Right ventricle myocardium superior (tissue), 1 donor: ENCODE results near the gene UBE2E2. TPM values are rescaled to one million over a fixed set of nuclear protein-coding genes. Genes with fewer than 3 reads are reported as not detected.
"Not testable (repeated sequence)": the region's sequence is repeated elsewhere in the genome, so short reads cannot be mapped to it uniquely, and the experiment has no call there.

ENCODE experiments used
- ATAC-seq: fragments of 200-7000 bp; cut with Tn5 transposase; one replicate; pipeline ENCODE4 v1.9.1; 2020; ENCODE audit warnings: mild to moderate bottlenecking; ENCODE audit not compliant: poor library complexity
- DNase-seq: peaks from one replicate; pipeline ENCODE4 v3.0.0-alpha.2; 2020
- intact Hi-C: fragments of 100-400 bp; cut with DNase I; formaldehyde crosslinking; loops from one replicate; pipeline ENCODE4 v1.11.2; 2022
- total RNA-seq: library from RNA; stranded (reverse); fragmentation: NEBNext Ultra II Directional; extraction: Animal tissue kit (Norgen Biotek cat#: 25700); gene quantifications from one replicate; pipeline ENCODE4 v1.2.1, GENCODE V29; 2021
- donor health status: DM: no; HTN: yes; CAD: no; lungs with severe emphysema.

Gene UBE2E2
- total RNA-seq, 1 donor from 2014 or later = 37.4 TPM

DNA sequence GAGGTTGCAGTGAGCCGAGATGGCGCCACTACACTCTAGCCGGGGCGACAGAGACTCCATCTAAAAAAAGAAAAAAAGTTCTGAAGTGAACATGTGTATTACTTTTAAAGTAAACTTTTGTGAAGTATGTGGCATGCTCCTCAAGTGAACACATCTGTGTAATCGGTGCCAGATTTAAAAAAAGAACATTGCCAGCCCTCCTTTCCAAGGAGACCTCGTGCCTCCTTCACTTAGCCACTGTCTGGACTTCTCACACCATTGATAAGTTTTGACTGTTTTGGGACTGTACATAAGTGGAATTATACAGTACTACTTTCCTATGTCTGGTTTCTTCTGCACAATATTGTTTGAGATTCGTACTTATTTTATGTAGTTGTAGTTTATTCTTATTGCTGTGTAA is 140.4 kb downstream of the UBE2E2 start:
- DNase-seq = no peak
- intact Hi-C loops = no loop called here
- ATAC-seq = no peak

DNA sequence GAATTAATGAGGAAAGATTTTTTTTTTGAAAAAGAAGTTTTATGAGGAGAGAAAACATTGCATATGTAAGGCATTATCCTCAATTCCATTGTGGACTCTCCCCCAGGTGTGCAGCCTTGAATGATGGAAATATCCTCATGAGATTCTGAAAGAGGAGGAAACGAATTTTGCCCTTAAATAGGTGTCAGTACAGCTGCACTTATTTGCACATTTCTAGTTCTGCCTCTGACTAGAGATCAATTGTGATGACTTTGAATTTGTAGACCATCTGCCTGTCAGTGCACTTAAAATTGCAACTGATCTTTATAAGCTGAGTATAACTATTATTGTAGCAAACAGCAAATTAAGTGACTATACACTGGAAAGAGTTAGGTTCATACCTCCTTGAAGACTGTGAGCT is 141.8 kb downstream of the UBE2E2 start:
- ATAC-seq (no peak), DNase-seq (no peak)
- intact Hi-C loops = no loop called here

DNA sequence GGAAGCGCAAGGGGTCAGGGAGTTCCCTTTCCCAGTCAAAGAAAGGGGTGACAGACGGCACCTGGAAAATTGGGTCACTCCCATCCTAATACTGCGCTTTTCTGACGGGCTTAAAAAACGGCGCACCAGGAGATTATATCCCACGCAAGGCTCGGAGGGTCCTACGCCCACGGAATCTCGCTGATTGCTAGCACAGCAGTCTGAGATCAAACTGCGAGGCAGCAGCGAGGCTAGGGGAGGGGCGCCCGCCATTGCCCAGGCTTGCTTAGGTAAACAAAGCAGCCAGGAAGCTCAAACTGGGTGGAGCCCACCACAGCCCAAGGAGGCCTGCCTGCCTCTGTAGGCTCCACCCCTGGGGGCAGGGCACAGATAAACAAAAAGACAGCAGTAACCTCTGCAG is 146.3 kb downstream of the UBE2E2 start:
- ATAC-seq, DNase-seq, intact Hi-C loops: not testable (repeated sequence)

DNA sequence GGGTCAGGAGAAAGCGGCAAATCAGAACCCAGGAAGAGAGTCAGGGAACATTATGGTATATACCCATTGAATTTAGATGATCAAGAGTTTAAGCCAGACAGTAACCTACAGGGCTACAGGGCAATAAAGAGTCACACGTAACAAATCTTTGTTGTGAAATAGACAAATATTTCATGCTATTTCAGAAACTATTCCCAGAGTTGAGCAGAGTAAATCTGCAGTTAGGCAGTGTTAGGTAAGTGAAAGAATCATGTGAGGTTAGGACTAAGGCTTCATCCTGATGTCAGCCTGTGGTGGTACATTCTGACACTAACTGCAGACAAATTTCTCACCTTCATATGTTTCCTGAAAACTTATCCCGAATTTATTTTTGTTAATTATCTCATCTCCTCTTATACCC is 153.0 kb downstream of the UBE2E2 start:
- DNase-seq (no peak), ATAC-seq (no peak)
- intact Hi-C loops = no loop called here

DNA sequence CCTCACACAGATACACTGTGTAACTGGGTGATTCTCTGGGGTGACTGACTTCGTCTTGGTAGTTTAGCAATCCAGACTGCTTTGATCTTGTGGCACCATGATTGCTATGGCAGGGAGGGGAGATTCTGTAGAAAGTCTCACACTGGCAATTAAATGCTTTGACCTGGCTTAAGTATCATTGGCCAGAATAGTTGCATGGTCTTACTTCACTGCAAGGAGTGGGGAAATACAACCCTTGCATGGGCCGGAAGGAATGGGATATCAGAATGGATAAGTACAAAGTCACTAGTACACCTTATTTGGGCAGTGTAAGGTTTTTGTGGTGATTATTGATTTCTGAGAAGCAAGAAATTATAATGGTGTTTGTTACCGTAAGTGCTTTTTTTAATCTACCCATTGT is 153.8 kb downstream of the UBE2E2 start:
- no peak for DNase-seq
- ATAC-seq = no peak
- intact Hi-C loops = no loop called here

DNA sequence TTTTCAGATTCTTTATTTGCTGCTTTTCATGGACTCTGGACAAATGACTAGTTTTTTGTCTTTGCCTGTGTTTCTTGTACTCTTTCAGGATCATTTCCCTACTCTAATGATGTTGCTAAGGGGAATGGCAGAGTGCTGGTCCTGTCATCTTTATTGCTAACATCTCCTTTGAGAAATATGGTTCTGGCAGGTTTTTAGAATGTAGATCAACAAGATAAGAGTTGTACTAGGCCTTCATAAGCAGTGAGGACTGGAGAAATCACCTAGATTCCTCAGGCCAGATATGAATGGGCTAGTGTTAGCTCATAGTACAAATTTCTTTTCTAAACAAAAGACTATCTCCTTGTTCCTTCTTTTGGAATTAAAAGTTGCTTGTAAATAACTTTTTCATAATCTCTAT is 156.0 kb downstream of the UBE2E2 start:
- no peak for ATAC-seq
- intact Hi-C loops = no loop called here
- no peak for DNase-seq

DNA sequence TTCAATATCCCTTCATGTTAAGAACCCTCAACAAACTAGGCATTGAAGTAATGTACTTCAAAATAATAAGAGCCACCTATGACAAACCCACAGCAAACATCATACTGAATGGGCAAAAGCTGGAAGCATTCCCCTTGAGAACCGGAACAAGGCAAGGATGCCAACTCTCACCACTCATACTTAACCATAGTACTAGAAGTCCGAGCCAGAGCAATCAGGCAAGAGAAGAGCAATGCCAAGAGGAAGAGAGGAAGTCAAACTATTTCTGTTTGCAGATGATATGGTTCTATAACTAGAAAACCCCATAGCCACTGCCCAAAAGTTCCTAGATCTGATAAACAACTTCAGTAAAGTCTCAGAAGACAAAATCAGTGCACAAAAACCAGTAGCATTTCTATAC is 161.9 kb downstream of the UBE2E2 start:
- ATAC-seq = peak; percentile 38
- intact Hi-C loops = no loop called here
- no peak for DNase-seq

DNA sequence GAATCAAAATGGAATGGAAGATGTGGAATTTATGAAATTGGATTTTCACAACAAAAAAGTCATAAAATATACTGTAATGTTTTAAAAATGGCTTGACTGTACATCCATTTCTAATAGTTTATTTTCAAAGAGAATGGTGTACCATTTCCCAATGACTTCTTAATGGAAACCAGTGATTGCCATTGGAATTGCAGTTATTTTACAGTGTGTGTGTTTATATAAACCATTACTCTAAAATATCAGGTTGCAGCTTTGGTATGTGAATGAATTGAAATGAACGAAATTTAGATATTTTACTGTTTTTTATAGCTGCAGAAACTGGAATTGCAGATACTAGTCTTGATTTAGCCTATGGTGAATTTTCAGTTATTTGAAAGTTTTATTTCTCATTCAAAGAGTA is 165.6 kb downstream of the UBE2E2 start:
- ATAC-seq = no peak
- intact Hi-C loops = no loop called here

DNA sequence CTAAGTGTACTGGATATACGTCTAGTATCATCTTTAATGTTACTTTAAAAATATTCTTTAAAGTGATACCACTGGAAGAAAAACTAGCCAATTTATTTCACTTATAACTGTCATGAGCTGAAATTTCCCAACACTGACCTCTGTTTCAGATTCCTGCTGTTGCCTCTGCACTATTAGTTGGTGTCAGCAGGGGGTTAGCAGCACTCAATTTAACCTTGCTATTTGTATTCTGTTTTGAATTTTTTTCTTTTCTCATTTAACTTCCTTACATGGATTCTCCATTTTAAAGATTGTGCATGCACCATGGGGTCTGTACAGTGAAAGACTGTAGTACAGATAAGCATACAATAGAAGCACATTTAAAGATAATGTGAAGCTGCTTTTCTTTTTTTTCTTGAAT is 169.2 kb downstream of the UBE2E2 start:
- ATAC-seq (no peak), DNase-seq (no peak)
- intact Hi-C loops = no loop called here

More for the DNA sequence above, 165.6 kb downstream of the UBE2E2 start:
- no peak for DNase-seq

DNA sequence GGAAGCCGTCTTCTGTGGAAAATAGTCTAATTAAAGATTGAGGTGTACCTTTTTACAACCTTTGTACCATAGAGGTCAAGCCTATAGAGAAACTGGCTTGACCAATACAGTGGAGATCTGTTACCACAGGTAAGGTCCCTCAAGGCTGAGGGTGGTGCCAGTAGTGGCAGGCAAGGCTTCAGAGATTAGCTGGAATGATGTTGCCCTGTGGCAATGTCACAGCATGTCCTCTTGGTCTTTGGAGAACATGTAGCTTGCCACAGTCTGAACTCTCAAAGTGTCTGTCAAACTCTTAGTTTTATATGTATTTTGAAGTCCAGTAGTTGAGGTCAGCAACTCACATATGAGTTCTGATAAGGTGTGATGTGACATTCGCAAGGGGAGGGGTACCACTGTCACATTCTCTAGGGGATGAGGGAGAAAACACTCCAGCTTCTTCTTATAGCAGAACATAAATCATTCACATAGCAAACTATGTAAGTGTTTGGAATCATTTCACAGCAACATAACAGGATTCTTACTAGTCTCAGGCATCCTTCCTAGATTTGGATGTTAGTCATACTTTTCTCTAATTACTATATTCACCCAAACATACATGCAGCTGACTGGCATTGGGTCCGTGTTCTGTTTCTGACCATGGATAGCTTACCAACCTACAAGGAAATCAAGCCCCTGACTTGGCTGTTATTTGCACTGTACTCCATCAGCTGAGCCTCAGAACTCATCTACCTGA is 173.6 kb downstream of the UBE2E2 start:
- DNase-seq (no peak), ATAC-seq (peak; percentile 27)
- intact Hi-C loops = no loop called here

DNA sequence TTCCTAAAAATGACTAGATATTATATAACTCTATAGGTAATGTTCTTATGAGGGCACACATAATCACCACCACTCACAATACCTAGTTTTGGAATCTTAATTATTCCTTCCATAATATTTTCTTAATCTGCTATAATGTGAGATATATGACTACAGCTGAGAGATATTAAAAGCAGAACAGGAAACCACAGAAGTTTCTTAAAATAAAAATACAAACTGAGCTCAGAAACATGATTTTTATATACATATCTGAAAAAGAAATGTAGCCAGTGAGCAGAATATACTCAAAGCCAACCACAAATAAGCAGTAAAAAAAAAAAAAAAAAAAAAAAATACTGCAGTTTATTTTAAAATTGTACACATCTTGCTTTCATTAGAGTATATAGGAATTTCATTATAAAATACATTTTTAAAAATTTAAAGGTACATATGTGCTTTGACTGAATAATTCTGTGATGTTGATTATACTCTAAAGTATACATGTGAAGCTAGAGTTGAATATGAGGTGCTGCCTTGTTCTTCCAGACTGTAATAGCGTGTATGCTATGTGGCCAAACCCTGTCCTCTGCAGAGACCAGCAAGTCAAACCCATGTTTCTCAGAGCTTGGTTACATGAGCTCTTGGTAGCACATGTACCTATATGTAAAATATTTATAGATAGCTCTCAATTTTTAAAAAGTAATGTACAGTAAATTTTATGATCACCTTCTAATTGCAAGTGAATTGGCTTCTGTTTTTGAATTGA is 175.0 kb downstream of the UBE2E2 start:
- ATAC-seq (no peak), DNase-seq (no peak)
- intact Hi-C loops = no loop called here

DNA sequence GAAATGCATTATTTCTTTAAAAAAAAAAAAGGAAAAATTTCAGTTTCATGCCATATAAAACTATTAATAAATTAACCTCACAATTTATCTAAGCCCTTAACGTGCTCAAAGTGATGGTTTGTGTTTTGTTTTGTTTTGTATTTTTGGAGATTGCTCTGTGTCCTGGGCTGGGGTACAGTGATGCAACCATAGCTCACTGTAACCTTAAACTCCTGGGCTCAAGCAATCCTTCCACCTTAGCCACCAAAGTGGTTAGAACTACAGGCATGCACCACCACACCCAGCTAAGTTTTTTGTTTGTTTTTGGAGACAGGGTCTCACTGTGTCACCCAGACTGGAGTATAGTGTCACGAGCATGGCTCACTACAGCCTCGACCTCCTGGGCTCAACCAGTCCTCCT is 180.7 kb downstream of the UBE2E2 start:
- DNase-seq (no peak), ATAC-seq (no peak)
- intact Hi-C loops = no loop called here

DNA sequence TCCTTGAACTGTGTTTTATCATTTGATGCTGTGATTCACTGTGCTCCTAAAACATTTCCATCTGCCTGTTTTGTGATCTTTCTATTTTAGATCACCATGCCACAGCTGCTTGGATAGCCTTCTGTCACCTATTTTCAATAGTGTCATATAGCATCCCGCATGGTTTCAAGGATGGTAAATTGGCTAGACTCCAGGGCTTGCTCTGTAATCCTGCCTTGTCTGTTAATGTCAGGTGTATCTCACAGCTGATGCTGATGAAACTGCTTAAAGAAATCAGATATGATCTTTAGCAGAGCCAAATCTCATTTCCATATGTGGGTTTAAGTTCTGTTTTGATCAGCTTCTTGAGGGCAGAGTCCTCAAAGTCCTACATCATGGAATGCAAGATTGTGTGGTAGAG is 182.2 kb downstream of the UBE2E2 start:
- intact Hi-C loops = no loop called here
- ATAC-seq (no peak), DNase-seq (no peak)

DNA sequence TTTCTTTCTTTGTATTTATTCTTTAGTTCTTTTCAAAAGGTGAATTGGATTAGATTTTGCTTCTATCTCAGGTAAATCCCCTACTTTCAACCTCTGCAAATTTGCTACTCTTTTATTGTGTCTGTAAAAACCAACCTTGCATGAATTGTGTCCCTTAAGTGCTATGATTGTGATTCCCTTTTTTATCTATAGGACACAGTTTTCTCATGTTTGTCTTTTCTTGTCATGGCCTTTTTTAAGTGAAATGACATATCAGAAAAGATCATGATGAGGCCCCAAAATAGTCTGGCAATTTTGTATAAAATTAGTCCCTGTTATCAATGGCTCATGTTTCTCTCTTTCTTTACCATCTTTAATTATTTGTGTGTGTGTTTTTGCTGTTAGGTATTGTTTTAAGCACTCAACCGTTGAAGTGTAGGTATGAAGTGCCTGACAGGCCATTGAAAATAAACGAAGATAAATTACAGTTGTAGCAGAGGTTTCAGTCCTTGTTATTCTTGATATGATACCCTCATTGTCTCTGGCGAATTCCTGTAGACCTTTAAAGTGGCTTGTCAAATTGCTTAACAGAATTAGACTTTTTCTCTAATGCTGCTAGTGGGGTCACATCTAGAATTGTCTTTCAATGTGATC is 184.3 kb downstream of the UBE2E2 start:
- peak; percentile 38 for ATAC-seq
- intact Hi-C loops = no loop called here
- no peak for DNase-seq

DNA sequence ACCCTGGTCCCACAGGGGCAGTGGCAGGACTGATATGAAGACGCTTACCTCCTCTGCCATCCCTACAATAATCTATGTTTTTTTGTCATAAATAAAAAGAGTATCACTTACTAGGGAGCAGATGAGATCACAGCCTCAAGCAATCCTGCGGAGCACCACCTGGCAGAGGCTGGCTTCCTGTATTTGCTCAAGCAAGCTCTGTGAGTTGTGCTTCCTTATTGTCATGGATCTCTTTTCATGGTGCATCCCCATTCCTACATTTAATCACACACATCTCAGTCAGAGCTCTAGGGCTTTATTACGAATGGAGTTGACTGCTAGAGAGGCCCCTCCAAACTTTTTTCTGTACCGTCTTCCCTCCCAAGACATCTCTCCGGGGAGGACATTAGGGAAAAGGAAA is 186.0 kb downstream of the UBE2E2 start:
- DNase-seq (no peak), ATAC-seq (no peak)
- intact Hi-C loops = no loop called here

DNA sequence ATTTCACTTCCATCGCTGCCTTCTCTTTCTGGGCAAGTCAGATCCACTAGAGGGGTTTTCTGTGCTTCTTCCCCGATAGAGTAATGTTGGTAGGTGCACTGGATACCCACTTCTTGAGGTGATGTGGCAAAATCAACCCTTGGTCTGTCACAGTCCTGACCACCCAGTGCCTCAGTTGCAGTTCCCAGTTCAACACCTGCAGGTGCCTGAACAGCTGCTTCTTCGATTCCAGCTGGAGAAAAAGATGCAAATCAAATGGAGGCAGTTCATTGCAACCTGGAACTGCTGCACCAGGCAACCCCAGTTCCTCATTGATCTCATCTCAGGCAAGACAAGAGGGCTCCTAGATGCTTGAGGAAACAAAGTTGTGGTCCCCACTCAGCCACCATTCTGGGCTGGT is 186.6 kb downstream of the UBE2E2 start:
- ATAC-seq = no peak
- intact Hi-C loops = no loop called here

DNA sequence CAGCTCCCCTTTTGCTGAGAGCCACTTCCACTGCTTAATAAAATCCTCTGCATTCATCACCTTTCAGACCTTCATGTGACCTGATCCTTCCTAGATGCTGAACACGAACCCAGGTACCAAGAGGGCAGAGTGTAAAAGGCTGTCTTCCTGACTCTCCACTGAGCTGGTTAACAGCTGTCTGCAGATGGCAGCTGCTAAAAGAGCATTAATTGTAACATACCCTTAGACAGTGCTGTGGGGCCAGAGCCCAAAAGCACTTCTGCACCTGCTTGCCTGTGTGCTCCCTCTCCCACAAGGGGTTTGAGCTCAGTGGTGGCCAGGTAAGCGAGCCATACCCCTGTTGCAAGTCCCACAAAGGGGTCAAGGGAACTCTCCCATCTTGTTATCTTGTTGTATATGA is 187.3 kb downstream of the UBE2E2 start:
- no peak for DNase-seq
- intact Hi-C loops = no loop called here
- no peak for ATAC-seq

More for the DNA sequence above, 186.6 kb downstream of the UBE2E2 start:
- DNase-seq = no peak

DNA sequence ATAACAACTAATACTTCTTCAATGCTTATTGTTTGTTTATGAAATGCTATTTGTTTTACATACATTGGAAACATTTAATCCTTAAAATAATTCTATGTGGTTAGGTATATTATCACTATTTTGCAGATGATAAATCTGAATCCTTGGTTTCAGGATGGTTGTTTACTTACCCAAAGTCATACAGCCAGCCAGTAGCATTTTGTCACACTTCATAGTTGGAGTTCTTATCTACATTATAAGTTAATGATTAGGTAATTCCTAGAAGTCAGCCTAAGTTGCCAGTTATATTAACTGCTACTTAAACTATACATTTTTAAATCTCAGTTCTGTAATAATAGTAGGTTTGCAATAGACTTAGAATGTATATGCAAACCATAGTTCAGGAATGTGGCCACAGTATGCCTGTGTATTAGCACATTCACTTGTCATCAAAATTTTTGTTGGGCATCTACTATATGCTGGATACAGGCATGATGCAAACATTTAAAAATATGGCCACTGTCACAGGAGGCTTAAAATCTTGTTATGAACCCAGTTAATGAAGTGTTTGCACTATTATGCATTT is 187.9 kb downstream of the UBE2E2 start:
- intact Hi-C loops = no loop called here
- no peak for ATAC-seq
- no peak for DNase-seq

DNA sequence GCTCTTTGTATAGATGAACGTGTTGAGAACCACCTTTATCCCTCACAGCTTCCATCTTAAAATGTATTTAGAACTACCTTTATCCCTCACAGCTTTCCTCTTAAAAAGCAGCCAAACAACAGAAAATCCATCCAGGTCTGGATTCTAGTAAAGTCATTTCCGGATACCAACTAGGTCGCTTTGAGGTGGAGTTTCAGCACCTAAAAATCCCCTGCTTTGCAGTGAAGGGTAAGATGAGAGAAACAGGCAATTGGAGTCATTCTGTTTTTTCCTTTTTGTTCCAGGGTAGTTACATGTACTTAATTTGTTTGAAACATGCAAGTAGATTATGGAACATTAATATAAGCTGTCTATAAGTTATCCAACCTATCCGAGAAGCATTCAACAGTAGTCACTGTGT is 192.0 kb downstream of the UBE2E2 start:
- no peak for ATAC-seq
- intact Hi-C loops = no loop called here
- DNase-seq = no peak

DNA sequence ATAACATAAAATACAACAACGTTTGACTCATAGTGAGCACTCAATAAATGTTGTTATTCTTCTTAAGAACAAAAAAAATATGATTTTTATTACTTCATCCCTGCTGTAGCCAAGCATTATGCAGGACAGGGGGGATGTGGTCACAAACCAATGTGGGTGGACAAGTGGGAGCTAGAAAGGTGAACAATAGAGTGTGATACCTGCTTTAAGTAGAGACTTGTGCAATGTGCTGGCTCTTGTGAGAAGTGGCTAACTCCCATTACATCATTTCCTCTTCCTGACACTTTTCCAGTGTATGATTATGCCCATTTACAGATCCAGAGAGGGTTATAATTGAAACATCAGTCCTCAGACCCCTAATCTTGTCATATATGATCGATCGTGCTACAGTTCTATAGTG is 193.6 kb downstream of the UBE2E2 start:
- intact Hi-C loops = no loop called here
- no peak for DNase-seq
- no peak for ATAC-seq
